ENCODE data around the gene KRT86. TPM values are rescaled to one million over a fixed set of nuclear protein-coding genes. Genes with fewer than 3 reads are reported as not detected.
A peak's percentile ranks its signal among the peaks of the same experiment; 100 is the strongest.

KRT86 gene
- total RNA-seq, 1 donor from 2014 or later: not detected

- Mint-ChIP-seq H3K4me3 (no peak overlapping the region), H3K27me3 (ENCODE audit: low read depth) (peaks cover 17% of the 10 kb centered on the region), H3K4me1 (peaks cover 13% of the 10 kb centered on the region), H3K36me3 (ENCODE audit: low read depth) (no peaks in the 10 kb centered on the region), H3K9me3 (no peaks in the 10 kb centered on the region), H3K27ac (ENCODE audit: unreplicated experiment) (peak overlapping the region; percentile 35)
- TF ChIP-seq CTCF (conservative IDR thresholded peaks at IDR 0.05): no peak
- DNase-seq (ENCODE audit: low read depth, low spot score): no peak
Observed at GRCh38 chr12:52241205-52241842, 33.1 kb upstream of the KRT86 start.

GRCh38 chr12:52242442-52243258 lies 31.8 kb upstream of the KRT86 start:
- Mint-ChIP-seq H3K27ac (ENCODE audit: unreplicated experiment) (no peak overlapping the region), H3K4me1 (peaks cover 20% of the 10 kb centered on the region), H3K9me3 (no peaks in the 10 kb centered on the region), H3K4me3 (no peak overlapping the region), H3K36me3 (ENCODE audit: low read depth) (no peaks in the 10 kb centered on the region), H3K27me3 (ENCODE audit: low read depth) (peaks cover 17% of the 10 kb centered on the region)
- TF ChIP-seq CTCF (conservative IDR thresholded peaks at IDR 0.05): no peak
- DNase-seq (ENCODE audit: low read depth, low spot score): no peak

- no peak for TF ChIP-seq CTCF (conservative IDR thresholded peaks at IDR 0.05)
- H3K4me1 Mint-ChIP-seq: peaks cover 20% of the 10 kb centered on the region
- H3K4me3 Mint-ChIP-seq: no peak overlapping the region
- H3K9me3 Mint-ChIP-seq: no peaks in the 10 kb centered on the region
- no peak for DNase-seq (ENCODE audit: low read depth, low spot score)
- H3K27me3 Mint-ChIP-seq (ENCODE audit: low read depth): peaks cover 16% of the 10 kb centered on the region
- H3K27ac Mint-ChIP-seq (ENCODE audit: unreplicated experiment): no peak overlapping the region
- H3K36me3 Mint-ChIP-seq (ENCODE audit: low read depth): no peaks in the 10 kb centered on the region
Observed at GRCh38 chr12:52243259-52243855, 31.1 kb upstream of the KRT86 start.

GRCh38 chr12:52243856-52244614 lies 30.4 kb upstream of the KRT86 start:
- H3K27me3 Mint-ChIP-seq (ENCODE audit: low read depth): peaks cover 20% of the 10 kb centered on the region
- H3K4me3 Mint-ChIP-seq: no peak overlapping the region
- no peak for DNase-seq (ENCODE audit: low read depth, low spot score)
- TF ChIP-seq CTCF (conservative IDR thresholded peaks at IDR 0.05): no peak
- H3K36me3 Mint-ChIP-seq (ENCODE audit: low read depth): no peaks in the 10 kb centered on the region
- no peaks in the 10 kb centered on the region for H3K9me3 Mint-ChIP-seq
- peaks cover 20% of the 10 kb centered on the region for H3K4me1 Mint-ChIP-seq
- H3K27ac Mint-ChIP-seq (ENCODE audit: unreplicated experiment): no peak overlapping the region

DNA sequence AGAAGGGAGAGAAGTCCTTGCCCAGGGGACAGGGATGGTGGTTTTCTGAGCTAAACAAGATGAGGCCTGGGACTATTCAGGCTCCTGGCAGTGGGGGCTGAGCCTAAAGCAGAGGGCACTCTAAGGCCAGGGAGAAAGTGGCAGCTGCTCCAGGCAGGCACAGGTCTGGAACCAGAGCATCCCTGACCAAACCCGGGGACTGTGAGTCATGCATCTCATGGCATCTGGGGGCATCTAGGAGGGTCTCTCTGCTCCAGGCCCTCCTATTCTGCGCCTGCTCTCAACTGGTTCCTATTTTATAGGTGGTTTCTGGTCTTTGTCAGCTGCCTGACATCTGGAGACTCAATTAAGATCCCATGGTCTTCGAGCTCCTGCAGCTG lies 29.8 kb upstream of the KRT86 start:
- Mint-ChIP-seq H3K4me1 (peaks cover 23% of the 10 kb centered on the region), H3K27me3 (ENCODE audit: low read depth) (peaks cover 22% of the 10 kb centered on the region), H3K9me3 (no peaks in the 10 kb centered on the region), H3K36me3 (ENCODE audit: low read depth) (no peaks in the 10 kb centered on the region), H3K27ac (ENCODE audit: unreplicated experiment) (no peak overlapping the region), H3K4me3 (no peak overlapping the region)
- no peak for DNase-seq (ENCODE audit: low read depth, low spot score)
- no peak for TF ChIP-seq CTCF (conservative IDR thresholded peaks at IDR 0.05)
